Stimulated activated CD4-positive, alpha-beta T cell treated with anti-CD3 and anti-CD28 coated beads, Interleukin-15, amount 100 ng/mL, for 48 hours (primary cell): ENCODE results near the gene MRM2.

Source experiments
- DNase-seq, 2 donors: peaks; one replicate each; pipeline ENCODE4 v3.0.0-alpha.2; 2020; ENCODE audit warnings: low read depth in 2 of 2

The MRM2 gene

GRCh38 chr7:2247141-2247995 is 5.4 kb upstream of the MRM2 start:
- DNase-seq = no peak

GRCh38 chr7:2245883-2246675 is 4.1 kb upstream of the MRM2 start:
- no peak for DNase-seq

GRCh38 chr7:2244404-2244995 is 2.5 kb upstream of the MRM2 start:
- no peak for DNase-seq

GRCh38 chr7:2243458-2243857 is 1.5 kb upstream of the MRM2 start:
- DNase-seq = no peak

- DNase-seq = no peak
Observed at GRCh38 chr7:2242541-2243429, 780 bp upstream of the MRM2 start.

GRCh38 chr7:2239242-2239641 is 2.8 kb downstream of the MRM2 start:
- DNase-seq = no peak

- no peak for DNase-seq
Observed at GRCh38 chr7:2237109-2237602, 4.8 kb downstream of the MRM2 start.

GRCh38 chr7:2233926-2234325 is 8.1 kb downstream of the MRM2 start:
- DNase-seq = no peak

- peak; percentile 76 to 88 for DNase-seq
Observed at GRCh38 chr7:2232766-2233520, 9.1 kb downstream of the MRM2 start, which contains the start of gene MAD1L1. Gene MAD1L1, minus strand, starts transcription at chr7:2232945. Its CDS starts 2,812 bp downstream, at chr7:2230133.

- no peak for DNase-seq
Observed at GRCh38 chr7:2231992-2232765, 9.8 kb downstream of the MRM2 start.

GRCh38 chr7:2230882-2231281 is 11.1 kb downstream of the MRM2 start:
- DNase-seq = no peak

- no peak for DNase-seq
Observed at GRCh38 chr7:2230226-2230625, 11.8 kb downstream of the MRM2 start.

GRCh38 chr7:2229467-2229866 is 12.5 kb downstream of the MRM2 start:
- DNase-seq = no peak

GRCh38 chr7:2228921-2229320 is 13.1 kb downstream of the MRM2 start:
- no peak for DNase-seq

- DNase-seq = no peak
Observed at GRCh38 chr7:2227699-2228098, 14.3 kb downstream of the MRM2 start.

GRCh38 chr7:2225830-2226229 is 16.2 kb downstream of the MRM2 start:
- no peak for DNase-seq

- DNase-seq = no peak
Observed at GRCh38 chr7:2225336-2225735, 16.7 kb downstream of the MRM2 start.

GRCh38 chr7:2224934-2225333 is 17.1 kb downstream of the MRM2 start:
- DNase-seq = no peak

- DNase-seq = no peak
Observed at GRCh38 chr7:2224491-2224928, 17.5 kb downstream of the MRM2 start.

GRCh38 chr7:2223321-2223720 is 18.7 kb downstream of the MRM2 start:
- no peak for DNase-seq
